ENCODE measurements around the gene ZC3H7A.

Gene ZC3H7A

DNA sequence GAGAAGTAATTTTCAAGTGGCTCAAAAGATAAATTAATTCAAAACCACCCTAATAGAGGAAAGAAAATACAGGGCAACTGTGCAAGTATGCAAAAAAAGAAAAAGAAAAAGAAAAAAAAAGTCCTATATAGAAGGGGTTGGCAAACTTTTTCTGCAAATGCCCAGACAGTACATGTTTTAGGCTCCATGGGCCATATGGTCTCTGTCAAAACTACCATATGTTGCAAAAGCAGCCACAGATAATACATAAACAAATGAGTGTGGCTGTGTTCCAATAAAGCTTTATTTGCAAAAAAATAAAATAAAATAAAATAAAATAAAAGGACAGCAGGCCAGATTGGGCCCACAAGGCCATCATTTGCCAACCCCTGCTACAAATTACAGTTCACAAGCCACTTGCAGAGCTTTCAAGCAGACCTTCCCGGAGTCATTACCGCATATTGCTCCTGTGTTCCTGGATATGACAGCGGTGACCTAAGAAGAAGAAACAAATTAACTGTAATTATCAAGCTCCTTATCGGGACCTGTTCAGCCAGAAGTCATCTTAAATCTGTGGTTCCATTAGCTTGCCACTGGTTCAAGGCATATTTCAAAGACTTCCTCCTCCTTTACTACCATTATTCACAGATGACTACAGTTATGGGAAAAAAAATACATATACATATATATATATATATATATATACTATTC, 15.9 kb downstream of the ZC3H7A start:
- Histone ChIP-seq H3K27ac (ENCODE audit: insufficient read depth, low read length, poor library complexity, severe bottlenecking) (no peak overlapping the region), H3K4me1 (ENCODE audit: control insufficient read depth, insufficient read depth, low read length, poor library complexity, severe bottlenecking) (peaks cover 19% of the 10 kb centered on the region), H3K9me3 (ENCODE audit: control insufficient read depth, low read length) (no peaks in the 10 kb centered on the region), H3K36me3 (ENCODE audit: control insufficient read depth, insufficient read depth, low read length) (peaks cover 12% of the 10 kb centered on the region), H3K4me3 (ENCODE audit: insufficient read depth, low read depth, low read length, poor library complexity, severe bottlenecking) (no peak overlapping the region), H3K27me3 (replicated peaks; ENCODE audit: control insufficient read depth, insufficient read depth, low read length, poor library complexity, severe bottlenecking) (no peaks in the 10 kb centered on the region)
- no peak for DNase-seq

DNA sequence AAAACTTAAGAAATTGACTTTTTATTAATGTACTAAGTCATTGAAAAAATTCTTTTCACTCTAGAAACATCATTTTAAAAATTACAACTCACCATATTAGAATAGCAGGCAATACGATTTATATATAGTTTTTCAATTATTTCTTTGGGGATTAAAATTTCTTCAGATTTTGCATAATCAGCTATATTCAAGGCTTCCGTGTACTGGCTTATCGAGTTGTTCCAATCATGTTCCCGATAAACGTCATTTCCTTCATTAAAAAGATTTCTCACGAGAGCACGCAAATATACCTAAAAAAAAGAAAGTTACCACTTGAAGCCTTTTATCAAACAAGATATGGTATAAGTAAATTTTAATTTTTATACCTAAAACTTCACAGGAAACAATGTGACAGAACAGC, 18.0 kb downstream of the ZC3H7A start:
- Histone ChIP-seq H3K4me3 (ENCODE audit: insufficient read depth, low read depth, low read length, poor library complexity, severe bottlenecking) (no peak overlapping the region), H3K36me3 (ENCODE audit: control insufficient read depth, insufficient read depth, low read length) (peaks cover 30% of the 10 kb centered on the region), H3K27me3 (replicated peaks; ENCODE audit: control insufficient read depth, insufficient read depth, low read length, poor library complexity, severe bottlenecking) (no peaks in the 10 kb centered on the region), H3K4me1 (ENCODE audit: control insufficient read depth, insufficient read depth, low read length, poor library complexity, severe bottlenecking) (peaks cover 14% of the 10 kb centered on the region), H3K27ac (ENCODE audit: insufficient read depth, low read length, poor library complexity, severe bottlenecking) (no peak overlapping the region), H3K9me3 (ENCODE audit: control insufficient read depth, low read length) (no peaks in the 10 kb centered on the region)
- no peak for DNase-seq

DNA sequence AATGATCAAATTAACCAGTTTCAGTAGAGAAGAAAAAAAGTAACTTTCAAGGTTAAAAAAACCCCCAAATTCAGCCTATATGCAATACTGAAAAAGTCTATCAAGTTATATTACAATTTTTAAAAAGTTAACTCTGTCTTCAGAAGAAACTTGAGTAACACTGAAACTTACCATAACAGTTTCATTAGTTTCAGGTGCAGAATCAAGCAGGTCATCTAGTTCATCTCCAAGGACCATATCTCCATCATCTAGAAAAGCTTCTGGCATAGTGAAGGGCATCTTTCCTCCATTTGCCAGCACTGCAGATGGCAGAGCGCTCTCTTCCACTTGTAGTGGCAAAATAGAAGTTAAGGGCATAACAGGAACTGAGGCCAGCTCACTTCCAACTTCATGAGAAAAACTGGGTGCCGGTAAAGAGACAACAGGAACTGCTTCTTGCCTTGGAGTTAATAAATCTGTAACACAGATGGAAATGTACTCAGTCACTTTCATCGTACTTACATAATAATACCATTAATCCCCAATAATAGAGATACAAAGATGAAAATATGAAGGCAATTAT, 22.9 kb downstream of the ZC3H7A start:
- H3K27ac ChIP-seq (ENCODE audit: insufficient read depth, low read length, poor library complexity, severe bottlenecking) = no peak overlapping the region
- H3K9me3 ChIP-seq (ENCODE audit: control insufficient read depth, low read length) = no peaks in the 10 kb centered on the region
- no peaks in the 10 kb centered on the region for H3K27me3 ChIP-seq (replicated peaks; ENCODE audit: control insufficient read depth, insufficient read depth, low read length, poor library complexity, severe bottlenecking)
- no peak overlapping the region for H3K4me3 ChIP-seq (ENCODE audit: insufficient read depth, low read depth, low read length, poor library complexity, severe bottlenecking)
- peaks cover 59% of the 10 kb centered on the region for H3K36me3 ChIP-seq (ENCODE audit: control insufficient read depth, insufficient read depth, low read length)
- H3K4me1 ChIP-seq (ENCODE audit: control insufficient read depth, insufficient read depth, low read length, poor library complexity, severe bottlenecking) = no peaks in the 10 kb centered on the region
- DNase-seq = no peak

DNA sequence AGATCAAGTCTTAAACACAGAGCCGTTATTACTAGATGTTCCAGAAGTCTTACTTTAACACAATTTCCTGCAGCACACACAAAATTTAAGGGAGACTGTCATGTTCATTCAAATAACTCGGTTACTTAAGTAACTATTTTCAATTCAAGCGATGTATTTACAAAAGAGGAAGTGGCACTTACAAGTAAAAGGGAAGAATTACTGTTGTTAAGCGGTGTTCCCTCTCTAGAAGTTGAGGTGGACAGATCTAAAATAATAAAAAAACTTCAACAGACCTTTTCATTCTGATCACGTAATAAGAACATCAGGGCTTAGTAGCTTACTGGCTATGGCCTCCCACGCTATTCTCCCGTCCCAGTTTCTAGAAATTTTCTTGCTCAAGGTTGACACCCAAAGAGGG, 28.2 kb downstream of the ZC3H7A start:
- H3K27me3 ChIP-seq (replicated peaks; ENCODE audit: control insufficient read depth, insufficient read depth, low read length, poor library complexity, severe bottlenecking) = no peaks in the 10 kb centered on the region
- no peaks in the 10 kb centered on the region for H3K9me3 ChIP-seq (ENCODE audit: control insufficient read depth, low read length)
- peaks cover 65% of the 10 kb centered on the region for H3K36me3 ChIP-seq (ENCODE audit: control insufficient read depth, insufficient read depth, low read length)
- no peak overlapping the region for H3K27ac ChIP-seq (ENCODE audit: insufficient read depth, low read length, poor library complexity, severe bottlenecking)
- no peaks in the 10 kb centered on the region for H3K4me1 ChIP-seq (ENCODE audit: control insufficient read depth, insufficient read depth, low read length, poor library complexity, severe bottlenecking)
- no peak overlapping the region for H3K4me3 ChIP-seq (ENCODE audit: insufficient read depth, low read depth, low read length, poor library complexity, severe bottlenecking)
- no peak for DNase-seq

DNA sequence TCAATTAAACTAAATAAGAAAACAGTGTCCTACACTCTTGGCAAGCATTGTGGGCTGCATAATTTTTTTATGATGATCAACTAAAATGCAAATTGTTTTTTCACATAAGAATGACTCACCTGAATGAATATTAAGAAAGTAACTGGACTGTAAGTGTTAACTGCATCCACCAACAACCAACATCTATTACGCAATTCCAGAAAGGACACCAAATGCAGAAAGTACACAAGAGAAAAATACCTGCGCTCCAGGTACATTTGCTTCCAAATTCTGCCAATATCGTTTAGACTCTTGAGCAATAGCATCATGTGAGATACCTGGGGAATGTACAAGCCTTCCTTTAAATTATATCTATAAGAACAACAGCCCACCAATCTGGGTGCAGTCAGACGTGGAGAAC, 34.6 kb downstream of the ZC3H7A start:
- no peak overlapping the region for H3K27ac ChIP-seq (ENCODE audit: insufficient read depth, low read length, poor library complexity, severe bottlenecking)
- no peak for DNase-seq
- no peaks in the 10 kb centered on the region for H3K27me3 ChIP-seq (replicated peaks; ENCODE audit: control insufficient read depth, insufficient read depth, low read length, poor library complexity, severe bottlenecking)
- H3K36me3 ChIP-seq (ENCODE audit: control insufficient read depth, insufficient read depth, low read length) = peaks cover 59% of the 10 kb centered on the region
- no peaks in the 10 kb centered on the region for H3K9me3 ChIP-seq (ENCODE audit: control insufficient read depth, low read length)
- no peak overlapping the region for H3K4me3 ChIP-seq (ENCODE audit: insufficient read depth, low read depth, low read length, poor library complexity, severe bottlenecking)
- no peaks in the 10 kb centered on the region for H3K4me1 ChIP-seq (ENCODE audit: control insufficient read depth, insufficient read depth, low read length, poor library complexity, severe bottlenecking)

DNA sequence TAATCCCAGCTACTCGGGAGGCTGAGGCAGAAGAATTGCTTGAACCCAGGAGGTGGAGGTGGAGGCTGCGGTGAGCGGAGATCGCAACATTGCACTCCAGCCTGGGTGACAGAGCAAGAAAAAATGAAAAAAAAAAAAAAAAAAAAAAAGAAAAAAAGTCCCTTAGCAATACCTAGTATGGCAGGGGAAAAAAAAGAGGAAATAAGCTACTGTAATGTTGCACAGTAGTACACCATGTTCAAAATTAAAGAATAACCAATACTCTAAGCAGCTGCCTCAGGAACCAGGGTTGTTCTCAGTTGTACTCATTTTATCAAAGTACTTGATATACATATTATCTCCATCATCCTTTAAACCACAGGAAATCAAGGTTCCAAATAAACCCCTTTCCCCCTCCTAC, 37.1 kb downstream of the ZC3H7A start:
- no peak overlapping the region for H3K4me3 ChIP-seq (ENCODE audit: insufficient read depth, low read depth, low read length, poor library complexity, severe bottlenecking)
- peaks cover 59% of the 10 kb centered on the region for H3K36me3 ChIP-seq (ENCODE audit: control insufficient read depth, insufficient read depth, low read length)
- no peak for DNase-seq
- no peak overlapping the region for H3K27ac ChIP-seq (ENCODE audit: insufficient read depth, low read length, poor library complexity, severe bottlenecking)
- H3K9me3 ChIP-seq (ENCODE audit: control insufficient read depth, low read length) = no peaks in the 10 kb centered on the region
- H3K27me3 ChIP-seq (replicated peaks; ENCODE audit: control insufficient read depth, insufficient read depth, low read length, poor library complexity, severe bottlenecking) = no peaks in the 10 kb centered on the region
- H3K4me1 ChIP-seq (ENCODE audit: control insufficient read depth, insufficient read depth, low read length, poor library complexity, severe bottlenecking) = no peaks in the 10 kb centered on the region

DNA sequence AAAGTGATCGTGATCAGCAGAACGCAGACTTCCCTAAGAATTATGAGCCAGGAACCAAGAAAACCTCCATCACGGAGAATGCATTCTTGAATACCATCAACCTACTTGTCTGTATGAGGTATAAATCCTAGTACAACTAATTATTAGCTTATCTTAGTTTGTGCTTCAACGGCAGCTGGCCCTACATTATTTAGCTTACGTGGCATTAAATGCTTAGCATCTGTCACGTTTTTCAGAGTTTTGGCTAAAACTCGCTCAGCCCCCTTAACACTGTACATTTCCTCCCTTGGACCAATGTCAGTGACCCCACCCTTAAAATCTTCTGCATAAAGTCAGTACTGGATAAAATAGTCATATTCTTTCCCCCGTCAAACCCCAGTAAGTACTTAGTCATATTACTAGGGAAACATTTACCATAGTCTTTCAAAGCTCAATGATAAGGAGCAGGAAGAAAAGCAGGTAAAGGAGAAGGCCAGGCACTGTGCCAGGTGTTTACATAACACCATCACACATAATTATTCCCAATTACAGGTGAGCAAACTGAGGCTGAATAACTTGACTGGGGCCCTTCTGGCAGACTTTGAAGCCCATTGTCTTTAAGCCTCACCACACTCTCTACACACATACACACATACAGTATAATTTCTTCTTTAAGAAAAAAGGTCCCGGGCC, 37.8 kb downstream of the ZC3H7A start:
- H3K4me3 ChIP-seq (ENCODE audit: insufficient read depth, low read depth, low read length, poor library complexity, severe bottlenecking) = no peak overlapping the region
- no peak overlapping the region for H3K27ac ChIP-seq (ENCODE audit: insufficient read depth, low read length, poor library complexity, severe bottlenecking)
- DNase-seq = no peak
- no peaks in the 10 kb centered on the region for H3K4me1 ChIP-seq (ENCODE audit: control insufficient read depth, insufficient read depth, low read length, poor library complexity, severe bottlenecking)
- no peaks in the 10 kb centered on the region for H3K9me3 ChIP-seq (ENCODE audit: control insufficient read depth, low read length)
- H3K36me3 ChIP-seq (ENCODE audit: control insufficient read depth, insufficient read depth, low read length) = peaks cover 60% of the 10 kb centered on the region
- H3K27me3 ChIP-seq (replicated peaks; ENCODE audit: control insufficient read depth, insufficient read depth, low read length, poor library complexity, severe bottlenecking) = no peaks in the 10 kb centered on the region

DNA sequence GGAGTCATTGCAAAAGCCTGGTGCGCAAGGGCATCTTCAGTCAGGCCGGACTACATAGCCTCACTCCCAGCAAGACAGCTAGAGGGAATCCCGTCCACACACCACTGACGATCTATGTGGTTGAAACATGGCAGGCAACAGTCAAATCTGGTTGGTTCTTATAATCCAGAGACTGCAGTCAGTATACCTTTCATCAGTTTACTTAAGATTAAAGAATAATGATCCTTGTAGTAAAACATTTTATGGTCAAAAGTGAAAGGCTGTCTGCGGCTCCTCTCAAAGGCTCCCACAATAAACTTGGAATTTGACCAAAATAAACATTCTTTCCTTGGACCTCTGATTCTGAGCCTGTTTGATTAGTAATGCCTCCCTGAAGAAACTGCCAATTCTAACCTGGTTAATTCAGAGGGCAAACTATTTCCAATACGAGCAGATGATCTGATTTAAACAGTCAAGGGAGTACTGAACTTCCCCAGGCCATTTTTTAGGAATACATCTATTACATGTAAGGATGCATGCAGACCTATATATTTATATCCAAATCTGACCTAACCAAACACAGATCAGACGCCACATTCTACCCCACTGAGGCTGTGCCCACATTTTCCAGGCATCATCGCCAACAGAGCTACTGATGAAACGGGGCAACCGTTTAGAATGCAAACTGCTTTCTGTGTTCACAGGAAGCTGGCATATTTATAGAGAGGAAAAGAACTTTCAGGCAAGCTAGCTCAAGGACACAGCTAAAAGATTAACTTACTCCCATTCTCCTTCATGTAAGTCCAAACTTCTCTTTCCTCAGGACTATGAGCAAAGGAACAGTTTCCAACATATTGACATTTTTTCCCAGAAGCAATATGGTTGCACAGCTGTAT, 39.1 kb downstream of the ZC3H7A start:
- no peak overlapping the region for H3K4me3 ChIP-seq (ENCODE audit: insufficient read depth, low read depth, low read length, poor library complexity, severe bottlenecking)
- H3K9me3 ChIP-seq (ENCODE audit: control insufficient read depth, low read length) = no peaks in the 10 kb centered on the region
- no peaks in the 10 kb centered on the region for H3K27me3 ChIP-seq (replicated peaks; ENCODE audit: control insufficient read depth, insufficient read depth, low read length, poor library complexity, severe bottlenecking)
- H3K27ac ChIP-seq (ENCODE audit: insufficient read depth, low read length, poor library complexity, severe bottlenecking) = no peak overlapping the region
- no peaks in the 10 kb centered on the region for H3K4me1 ChIP-seq (ENCODE audit: control insufficient read depth, insufficient read depth, low read length, poor library complexity, severe bottlenecking)
- no peak for DNase-seq
- H3K36me3 ChIP-seq (ENCODE audit: control insufficient read depth, insufficient read depth, low read length) = peaks cover 64% of the 10 kb centered on the region

DNA sequence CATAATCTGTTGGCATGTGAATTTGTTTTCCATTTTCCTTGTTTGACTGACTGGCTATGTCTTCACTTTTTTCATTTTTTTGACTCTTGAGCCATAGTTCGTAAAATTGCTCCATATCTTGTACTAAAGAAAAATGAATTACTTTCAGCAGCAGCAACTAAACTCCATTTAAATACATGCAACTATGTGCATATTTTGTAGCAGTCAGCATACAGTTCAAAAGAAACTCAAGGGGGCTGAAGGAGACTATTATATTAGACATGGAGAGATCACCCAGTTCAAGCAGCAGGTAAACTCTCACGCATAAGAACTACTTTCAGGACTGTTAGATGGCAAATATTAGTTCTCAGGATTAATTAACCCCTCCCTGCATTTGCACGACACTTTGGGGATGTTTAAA, 40.8 kb downstream of the ZC3H7A start:
- Histone ChIP-seq H3K4me3 (ENCODE audit: insufficient read depth, low read depth, low read length, poor library complexity, severe bottlenecking) (no peak overlapping the region), H3K27me3 (replicated peaks; ENCODE audit: control insufficient read depth, insufficient read depth, low read length, poor library complexity, severe bottlenecking) (no peaks in the 10 kb centered on the region), H3K4me1 (ENCODE audit: control insufficient read depth, insufficient read depth, low read length, poor library complexity, severe bottlenecking) (no peaks in the 10 kb centered on the region), H3K36me3 (ENCODE audit: control insufficient read depth, insufficient read depth, low read length) (peaks cover 69% of the 10 kb centered on the region), H3K9me3 (ENCODE audit: control insufficient read depth, low read length) (no peaks in the 10 kb centered on the region), H3K27ac (ENCODE audit: insufficient read depth, low read length, poor library complexity, severe bottlenecking) (no peak overlapping the region)
- no peak for DNase-seq
